GM19452 (cell line): ENCODE data around the gene MRPL20.
"Not testable (repeated sequence)": the region's sequence is repeated elsewhere in the genome, so short reads cannot be mapped to it uniquely, and the experiment has no call there.

Experiments used
- ATAC-seq: cut with Tn5 transposase; IDR thresholded peaks from one replicate; pipeline ENCODE4 v1.9.1; 2021; ENCODE audit not compliant: unreplicated experiment

Gene MRPL20

GRCh38 chr1:1390675-1391074, 16.4 kb downstream of the MRPL20 start:
- ATAC-seq = no peak

DNA sequence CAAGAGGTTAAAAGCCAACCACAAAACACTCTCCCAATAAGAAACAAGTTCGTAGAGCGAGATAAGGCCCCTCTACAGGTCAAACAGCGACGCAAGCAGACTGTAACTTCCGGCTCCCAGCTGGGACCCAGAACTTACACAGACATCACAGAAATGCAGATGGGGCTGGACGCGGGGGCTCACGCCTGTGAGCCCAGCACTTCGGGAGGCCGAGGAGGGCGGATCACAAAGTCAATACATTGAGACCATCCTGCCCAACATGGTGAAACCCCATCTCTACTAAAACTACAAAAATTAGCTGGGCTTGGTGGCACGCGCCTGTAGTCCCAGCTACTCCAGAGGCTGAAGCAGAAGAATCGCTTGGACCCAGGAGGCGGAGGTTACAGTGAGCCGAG, 19.0 kb downstream of the MRPL20 start:
- no peak for ATAC-seq

DNA sequence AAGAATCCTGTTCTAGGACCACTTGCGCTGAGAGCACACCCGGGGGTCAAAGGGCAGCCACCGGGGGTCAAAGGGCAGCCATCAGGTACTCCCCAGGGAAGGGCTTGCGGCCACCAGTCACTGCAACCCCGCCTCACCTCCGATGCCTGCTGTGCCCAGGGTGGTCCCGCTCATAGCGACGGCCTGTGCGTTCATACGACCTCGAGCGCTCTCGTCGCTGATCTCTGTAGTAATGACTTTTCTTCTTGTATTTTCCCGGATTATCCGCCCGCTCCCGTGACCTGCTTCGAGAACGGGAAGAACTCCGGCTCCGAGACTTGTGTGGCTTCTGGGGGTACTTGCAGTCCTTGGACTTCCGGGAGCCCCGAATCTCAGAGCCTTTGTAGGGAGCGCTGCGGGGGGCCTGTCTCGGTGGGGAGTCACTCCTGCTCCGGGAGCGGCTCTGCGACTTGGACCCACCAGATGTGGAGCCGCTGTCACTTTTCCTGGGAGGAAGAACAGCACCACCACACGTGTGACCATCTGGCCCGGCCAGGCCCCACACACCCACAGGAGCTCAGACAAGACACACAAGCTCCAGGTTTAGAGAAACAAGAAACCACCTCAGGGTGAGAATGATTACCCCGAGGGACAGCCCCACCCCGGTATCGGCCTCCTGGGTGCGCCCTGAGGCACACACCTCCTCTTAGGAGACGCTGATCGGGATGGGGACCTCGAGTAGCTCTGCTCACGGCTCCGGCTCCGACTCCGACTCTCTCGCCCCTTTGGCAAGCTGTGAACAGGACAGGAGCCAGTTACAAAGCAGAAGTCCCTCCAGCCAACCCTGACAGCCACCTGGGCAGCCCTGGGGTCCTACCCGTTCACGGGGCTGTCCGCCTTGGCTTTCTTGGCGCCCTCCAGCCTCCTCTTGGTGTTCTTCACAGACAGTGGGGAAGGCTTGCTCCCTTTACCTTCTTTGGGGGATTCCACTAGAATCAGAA, 19.7 kb downstream of the MRPL20 start:
- no peak for ATAC-seq

- no peak for ATAC-seq
Measured at GRCh38 chr1:1385931-1386330, 21.2 kb downstream of the MRPL20 start.

- ATAC-seq = not testable (repeated sequence)
Measured at GRCh38 chr1:1385339-1385738, 21.8 kb downstream of the MRPL20 start.

GRCh38 chr1:1381294-1381693, 25.8 kb downstream of the MRPL20 start:
- no peak for ATAC-seq

GRCh38 chr1:1380860-1381259, 26.2 kb downstream of the MRPL20 start:
- no peak for ATAC-seq

GRCh38 chr1:1377540-1378205, 29.4 kb downstream of the MRPL20 start:
- ATAC-seq = no peak

DNA sequence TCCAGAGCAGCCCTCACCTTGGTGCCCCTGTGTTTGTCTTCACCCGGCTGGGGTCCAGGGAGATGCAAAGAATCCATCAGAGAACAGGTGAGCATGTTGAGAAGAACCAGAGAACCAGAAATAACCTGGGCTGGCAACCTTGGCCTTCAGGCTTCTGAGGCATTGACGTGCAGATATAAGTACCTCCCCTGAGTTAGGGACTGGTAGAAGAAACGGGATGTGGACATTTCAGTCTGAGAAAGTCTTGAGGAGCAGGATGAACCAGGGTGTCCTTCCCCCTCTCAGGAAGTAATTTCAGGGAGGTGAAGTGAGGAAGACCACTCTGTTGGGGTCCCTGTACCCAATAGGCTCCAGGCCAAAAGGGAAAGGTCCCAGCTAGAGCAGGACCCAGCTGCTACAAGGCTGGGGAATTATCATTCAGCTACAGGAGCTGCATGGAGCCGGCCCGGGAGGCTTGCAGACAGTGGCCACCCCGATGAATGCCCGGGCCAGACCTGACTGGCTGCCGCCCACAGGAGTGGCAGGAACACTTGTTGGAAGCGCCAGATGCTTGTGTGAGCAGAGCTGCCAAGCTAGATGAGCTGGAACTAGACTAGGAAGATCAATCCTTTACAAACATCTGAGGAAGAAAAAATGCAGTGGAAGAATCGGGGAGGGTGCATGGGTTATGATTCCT, 30.4 kb downstream of the MRPL20 start:
- no peak for ATAC-seq

- ATAC-seq = peak; percentile 87
Measured at GRCh38 chr1:1374929-1375662, 32.0 kb downstream of the MRPL20 start, which contains the start of gene AURKAIP1. AURKAIP1 (minus strand) TSS chr1:1375207; CDS start chr1:1374756, 451 bp downstream.

DNA sequence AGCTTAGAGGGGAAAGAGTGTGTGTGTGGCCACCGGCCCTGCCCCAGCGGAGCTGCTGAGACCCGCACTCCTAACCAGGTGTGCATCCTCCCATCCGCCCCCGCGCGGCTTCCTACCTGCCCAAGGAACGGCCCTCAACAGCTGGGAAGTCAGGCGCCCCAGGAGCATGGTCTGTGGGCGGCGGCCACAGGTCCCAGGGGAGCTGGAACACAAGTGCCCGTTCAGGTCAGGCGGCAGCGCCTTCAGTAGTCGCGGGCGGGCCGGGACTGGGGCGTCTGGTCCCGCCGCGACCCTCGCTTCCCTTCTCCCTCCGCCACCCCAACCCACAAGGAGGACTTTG, 32.5 kb downstream of the MRPL20 start:
- no peak for ATAC-seq

DNA sequence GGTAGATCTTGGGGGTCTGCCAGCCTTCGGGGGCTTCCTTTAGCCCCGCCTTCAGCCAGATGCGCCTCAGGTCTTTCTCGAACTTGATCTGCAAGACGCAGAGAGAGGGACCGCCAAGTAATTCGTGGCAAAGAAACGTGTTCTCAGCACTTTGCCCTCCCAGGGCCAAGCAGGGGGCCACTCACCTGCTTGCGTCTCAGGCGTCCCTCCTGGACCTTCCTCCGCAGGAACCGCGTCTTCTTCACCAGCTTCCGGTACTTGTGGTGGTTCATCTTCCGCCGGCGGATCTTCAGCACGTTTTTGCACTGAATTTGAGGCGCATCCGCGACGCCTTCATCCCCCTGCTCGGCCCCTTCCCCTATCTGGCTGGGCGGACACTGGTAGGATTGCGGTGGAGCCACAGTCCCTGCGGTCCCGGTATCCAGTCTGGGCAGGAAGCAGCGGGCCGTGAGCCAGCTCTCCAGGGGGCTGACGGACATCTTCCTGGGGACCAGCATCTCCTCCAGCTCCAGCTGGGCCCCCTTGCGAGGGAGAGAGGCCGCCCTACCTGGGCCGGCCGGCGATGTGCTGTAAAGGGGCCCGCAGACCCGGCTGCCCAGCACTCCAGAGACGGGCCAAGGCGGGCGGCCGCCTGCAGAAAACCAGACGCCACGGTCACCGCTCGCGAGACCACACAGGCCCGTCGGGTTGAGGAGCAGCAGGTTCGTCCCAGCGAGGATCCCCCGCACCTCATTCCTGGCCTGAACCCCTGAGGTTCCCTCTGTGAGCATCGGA, 33.1 kb downstream of the MRPL20 start:
- no peak for ATAC-seq

- ATAC-seq = no peak
Measured at GRCh38 chr1:1373051-1373814, 33.9 kb downstream of the MRPL20 start.

GRCh38 chr1:1371746-1372711, 35.1 kb downstream of the MRPL20 start:
- no peak for ATAC-seq

DNA sequence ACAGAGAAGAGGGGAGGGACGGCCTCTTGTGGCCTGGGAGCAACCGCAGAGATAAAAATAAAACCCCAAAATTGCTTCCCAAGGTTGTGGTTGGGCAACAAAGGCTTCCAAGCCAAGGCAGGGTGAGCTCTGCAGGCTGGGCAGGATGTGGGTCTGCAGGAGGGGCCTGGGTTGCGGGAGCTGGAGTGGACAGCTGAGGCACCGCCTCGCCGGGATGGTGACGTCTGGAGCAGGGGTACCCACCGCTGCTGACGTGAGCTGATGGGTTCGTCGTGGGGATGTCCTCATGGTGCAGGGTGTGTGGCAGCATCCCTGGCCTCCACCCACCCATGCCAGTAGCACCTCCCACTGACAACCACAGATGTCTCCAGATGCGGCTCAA, 35.7 kb downstream of the MRPL20 start:
- no peak for ATAC-seq

GRCh38 chr1:1370771-1371300, 36.3 kb downstream of the MRPL20 start:
- no peak for ATAC-seq

- ATAC-seq = not testable (repeated sequence)
Measured at GRCh38 chr1:1370094-1370493, 37.0 kb downstream of the MRPL20 start.

GRCh38 chr1:1367315-1367714, 39.8 kb downstream of the MRPL20 start:
- ATAC-seq = no peak
